Stimulated activated CD4-positive, alpha-beta T cell treated with anti-CD3 and anti-CD28 coated beads, Interleukin-4, amount 100 ng/mL, for 24 hours (primary cell): ENCODE measurements around the gene AKAP13.
"Not testable (repeated sequence)": the region's sequence is repeated elsewhere in the genome, so short reads cannot be mapped to it uniquely, and the experiment has no call there.

Experiments used
- DNase-seq: peaks from one replicate; pipeline ENCODE4 v3.0.0-alpha.2; 2020

The AKAP13 gene

DNA sequence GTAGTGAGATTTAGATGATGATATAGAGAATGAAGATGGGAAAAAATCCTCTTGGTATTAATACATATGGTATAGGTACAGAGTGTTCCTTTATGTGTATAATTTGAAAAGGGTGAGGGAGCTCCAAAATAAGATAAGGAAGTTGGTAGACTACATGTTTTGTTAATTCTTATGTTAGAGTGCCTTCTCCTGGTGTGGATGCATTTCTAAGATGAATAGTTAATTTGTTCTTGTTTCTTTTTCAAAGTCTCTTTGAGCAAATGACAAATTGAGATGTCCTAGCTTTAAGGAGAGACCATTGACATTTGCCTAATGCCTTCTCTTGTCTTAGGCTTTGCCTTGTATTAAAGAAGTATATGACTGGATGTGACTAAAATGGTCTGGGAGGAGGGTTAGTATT is 34.1 kb downstream of the AKAP13 start:
- DNase-seq: no peak

DNA sequence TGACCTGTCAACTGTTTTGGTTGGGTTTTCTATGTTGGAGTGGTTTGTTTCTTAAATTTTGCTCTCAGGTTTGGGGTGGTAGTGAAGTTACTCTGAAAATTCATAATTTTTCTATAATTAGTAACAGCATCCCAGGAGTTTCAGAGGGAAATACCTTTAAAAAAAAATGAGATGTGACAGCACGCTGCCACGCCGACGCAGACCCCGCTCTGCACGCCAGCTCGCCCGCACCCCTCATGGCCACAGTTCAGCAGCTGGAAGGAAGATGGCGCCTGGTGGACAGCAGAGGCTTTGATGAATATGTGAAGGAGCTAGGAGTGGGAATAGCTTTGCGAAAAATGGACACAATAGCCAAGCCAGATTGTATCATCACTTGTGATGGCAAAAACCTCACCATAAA is 34.6 kb downstream of the AKAP13 start:
- DNase-seq: no peak

DNA sequence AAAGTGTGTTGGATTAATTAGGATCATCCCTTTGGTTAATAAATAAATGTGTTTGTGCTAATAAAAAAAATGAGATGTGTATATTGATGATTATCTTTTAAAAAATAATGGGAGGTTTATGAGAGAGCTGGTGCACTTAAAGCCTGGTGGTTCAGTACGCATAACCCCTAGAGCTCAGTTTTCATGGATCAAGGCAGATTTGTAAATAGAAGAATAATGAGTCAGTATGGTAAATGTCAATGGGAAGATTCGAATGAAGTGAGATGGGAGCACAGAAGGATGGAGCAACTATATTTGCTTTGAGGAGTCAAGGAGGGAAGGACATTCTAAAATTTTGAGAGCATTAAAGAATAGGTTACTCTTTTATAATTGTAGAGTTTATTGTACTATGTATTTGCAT is 35.4 kb downstream of the AKAP13 start:
- no peak for DNase-seq

DNA sequence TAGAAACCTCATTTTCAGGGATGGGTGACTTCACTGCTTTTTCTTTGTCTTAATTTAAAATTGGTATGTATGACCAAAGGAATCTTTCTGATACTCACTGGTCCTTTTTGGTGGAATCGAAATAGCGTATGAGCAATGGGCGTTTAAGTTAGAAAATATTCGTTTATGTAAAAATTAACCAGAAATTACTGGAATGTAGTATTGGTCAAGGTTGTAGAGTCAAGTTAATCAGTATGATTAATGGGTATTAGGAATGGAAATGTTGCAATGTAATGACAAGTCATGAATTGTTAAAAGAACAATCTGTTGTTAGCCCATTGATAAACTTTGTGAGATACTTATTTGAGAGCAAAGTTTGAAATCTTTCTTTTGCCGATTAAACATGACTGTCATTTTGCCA is 36.9 kb downstream of the AKAP13 start:
- DNase-seq: no peak

DNA sequence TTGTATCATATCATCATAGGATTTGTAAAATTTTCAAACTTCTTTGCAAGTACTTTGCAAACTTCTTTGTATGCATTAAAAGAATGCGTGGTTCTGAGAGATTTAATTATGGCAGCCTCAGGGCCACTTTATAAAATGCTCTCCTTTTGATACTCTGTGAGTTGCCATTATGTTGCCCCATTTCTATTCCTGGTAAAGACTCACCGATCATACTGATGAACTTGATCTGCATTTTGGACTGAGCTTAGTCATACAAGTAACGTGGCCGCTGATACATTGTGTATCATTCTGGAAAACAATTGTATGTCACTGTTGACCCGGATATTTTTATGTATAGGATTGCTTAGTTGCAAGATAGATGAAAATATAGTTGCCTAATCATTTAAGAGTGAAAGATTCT is 38.8 kb downstream of the AKAP13 start:
- DNase-seq: no peak

DNA sequence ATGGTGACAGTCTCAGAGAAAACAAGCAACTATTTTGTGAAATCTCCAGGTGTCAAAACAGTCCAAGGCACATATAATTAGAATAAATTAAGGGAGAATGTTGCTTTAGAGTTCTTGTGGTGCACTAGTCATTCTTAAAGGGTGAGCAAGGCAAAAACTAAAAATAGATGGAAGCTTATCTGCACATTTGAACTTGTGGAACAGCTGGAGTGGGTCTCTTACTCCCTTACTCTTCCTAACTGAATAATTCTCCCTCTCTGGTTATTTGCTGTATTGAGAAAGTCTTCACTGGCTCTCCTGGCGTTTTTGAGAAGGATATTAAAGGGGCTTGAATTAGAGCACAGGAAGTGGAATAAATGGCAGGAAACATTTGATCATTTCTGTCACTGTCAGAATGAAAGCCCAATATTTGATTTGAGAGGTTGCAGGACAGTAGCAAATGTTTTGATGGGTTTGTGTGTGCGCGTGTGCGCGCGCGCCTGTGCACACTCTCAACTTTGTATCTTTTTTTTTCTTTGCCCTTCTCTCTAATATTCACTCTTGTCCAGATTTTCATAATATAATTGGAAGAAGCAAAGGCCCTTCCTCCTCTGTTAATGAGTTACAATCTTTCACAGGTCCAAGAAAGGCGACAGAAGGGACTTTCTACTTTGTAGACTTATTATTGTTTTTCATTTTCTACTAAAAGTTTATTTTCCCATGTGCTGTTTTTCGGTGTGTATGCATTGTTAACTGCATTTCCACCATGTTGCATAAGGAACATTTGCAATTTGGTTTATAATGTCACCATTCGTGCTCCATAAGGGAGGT is 40.9 kb downstream of the AKAP13 start:
- DNase-seq: no peak

DNA sequence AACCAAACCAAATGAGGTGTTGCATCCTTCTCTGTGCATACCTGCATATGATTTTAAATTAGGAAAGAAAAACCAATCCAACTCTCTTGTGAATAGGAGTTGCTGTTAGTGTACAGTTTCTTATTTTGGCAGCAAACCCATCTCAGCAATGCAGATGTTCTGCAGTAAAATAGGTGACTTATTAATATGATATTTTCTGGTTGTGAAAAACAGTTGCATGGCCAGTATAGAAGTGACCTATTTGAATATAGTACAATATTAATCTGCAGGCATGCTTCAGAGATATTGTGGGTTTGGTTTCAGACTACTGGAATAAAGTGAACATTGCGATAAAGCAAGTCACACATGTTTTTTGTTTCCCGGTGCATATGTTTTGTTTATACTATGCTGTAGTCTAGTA is 42.2 kb downstream of the AKAP13 start:
- no peak for DNase-seq

DNA sequence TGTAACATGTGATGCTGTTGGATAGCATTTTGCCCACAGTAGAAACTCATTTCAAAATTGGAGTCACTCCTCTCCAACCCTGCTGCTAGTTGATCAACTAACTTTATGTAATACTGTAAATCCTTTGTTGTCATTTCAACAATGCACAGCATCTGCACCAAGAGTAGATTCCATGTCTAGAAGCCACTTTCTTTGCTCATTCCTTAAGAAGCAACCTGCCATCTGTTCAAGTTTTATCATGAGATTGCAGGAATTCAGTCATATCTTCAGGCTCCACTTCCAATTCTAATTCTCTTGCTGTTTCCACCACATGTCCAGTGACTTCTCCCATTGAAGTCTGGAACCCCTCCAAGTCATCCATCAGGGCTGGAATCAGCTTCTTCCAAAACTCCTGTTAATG is 42.9 kb downstream of the AKAP13 start:
- no peak for DNase-seq

DNA sequence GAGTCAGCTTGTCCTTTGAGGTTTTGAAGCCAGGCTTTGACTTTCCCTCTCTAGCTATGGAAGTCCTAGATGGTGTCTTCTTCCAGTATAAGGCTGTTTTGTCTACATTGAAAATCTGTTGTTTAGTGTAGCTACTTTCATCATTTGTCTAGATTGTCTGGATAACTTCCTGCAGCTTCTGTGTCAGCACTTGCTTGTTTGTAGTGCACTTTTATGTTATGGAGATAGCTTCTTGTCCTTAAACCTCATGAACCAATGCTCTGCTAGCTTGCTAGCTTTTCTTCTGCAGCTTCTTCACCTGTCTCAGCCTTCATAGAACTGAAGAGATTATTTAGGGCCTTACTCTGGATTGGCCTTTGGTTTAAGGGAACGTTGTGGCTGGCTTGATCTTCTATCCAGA is 43.8 kb downstream of the AKAP13 start:
- DNase-seq: no peak

DNA sequence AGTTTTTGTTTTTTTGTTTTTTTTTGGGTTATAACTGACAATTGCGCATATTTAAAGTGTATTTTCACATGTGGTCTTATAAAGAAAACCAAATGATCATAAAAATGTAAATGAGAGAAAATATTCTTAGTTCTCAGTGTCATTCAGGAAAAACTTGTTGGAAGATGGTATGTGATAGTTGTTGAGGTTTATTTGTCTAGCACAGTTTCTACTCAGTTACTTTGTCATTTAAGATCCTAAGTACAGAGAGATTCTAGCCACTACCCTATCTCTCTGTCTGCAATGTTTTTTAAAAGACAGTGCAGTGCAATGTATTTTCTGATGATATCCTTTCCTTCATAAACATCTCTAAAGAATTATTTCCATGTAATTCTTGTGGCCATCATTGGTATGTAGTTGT is 46.1 kb downstream of the AKAP13 start:
- DNase-seq: no peak

DNA sequence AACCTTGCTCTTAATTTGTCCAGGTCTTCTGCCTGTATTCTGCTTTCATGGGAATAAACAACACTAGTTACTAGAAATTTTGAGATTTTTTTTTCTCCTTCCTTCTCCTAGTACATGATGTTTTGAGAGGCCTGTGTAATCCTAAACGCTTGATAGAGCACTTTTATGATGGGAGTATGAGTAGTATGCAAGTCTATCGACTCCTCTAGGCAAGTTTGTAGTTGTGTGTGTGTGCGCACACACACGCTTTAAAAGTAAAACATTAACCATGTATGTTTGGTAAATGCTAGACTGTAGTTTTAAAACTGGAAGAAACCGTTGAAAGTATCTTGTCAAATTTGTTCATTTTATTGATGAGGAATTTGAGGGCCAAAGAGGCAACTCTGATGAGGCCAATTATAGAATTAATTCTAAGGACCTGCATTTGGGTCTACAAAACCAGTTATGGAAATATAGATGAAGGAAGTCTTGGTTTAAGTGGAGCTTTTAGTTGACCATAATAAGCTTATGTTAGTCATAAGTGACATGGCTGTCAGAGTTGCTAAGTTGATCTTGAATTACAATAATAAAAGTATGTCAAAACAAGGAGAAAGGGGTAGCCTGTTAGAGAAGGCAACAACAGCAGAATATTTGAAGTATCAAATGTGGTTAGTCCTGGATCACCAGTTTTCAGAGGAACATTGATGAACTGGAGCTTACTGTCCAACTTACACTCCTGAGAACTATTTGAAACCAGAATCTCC is 47.1 kb downstream of the AKAP13 start:
- DNase-seq: no peak

DNA sequence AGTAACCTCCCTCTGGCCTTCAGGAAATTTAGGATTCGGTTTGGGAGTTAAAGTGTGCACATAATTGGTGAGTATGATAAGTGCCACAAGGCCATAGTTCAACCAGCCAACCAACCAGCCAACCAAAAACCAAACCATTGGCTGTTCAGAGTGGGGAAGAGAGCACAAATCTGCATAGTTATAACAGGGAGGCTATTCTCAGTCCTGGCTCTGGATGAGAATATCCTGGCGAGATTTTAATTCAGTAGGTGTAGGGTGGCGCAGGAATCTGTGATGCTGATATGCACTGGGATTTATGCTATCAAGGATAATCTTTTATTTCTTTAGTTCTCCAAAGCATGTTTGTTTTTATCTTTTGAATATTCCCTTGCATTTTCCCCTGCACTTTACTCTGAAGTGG is 49.1 kb downstream of the AKAP13 start:
- DNase-seq: no peak

DNA sequence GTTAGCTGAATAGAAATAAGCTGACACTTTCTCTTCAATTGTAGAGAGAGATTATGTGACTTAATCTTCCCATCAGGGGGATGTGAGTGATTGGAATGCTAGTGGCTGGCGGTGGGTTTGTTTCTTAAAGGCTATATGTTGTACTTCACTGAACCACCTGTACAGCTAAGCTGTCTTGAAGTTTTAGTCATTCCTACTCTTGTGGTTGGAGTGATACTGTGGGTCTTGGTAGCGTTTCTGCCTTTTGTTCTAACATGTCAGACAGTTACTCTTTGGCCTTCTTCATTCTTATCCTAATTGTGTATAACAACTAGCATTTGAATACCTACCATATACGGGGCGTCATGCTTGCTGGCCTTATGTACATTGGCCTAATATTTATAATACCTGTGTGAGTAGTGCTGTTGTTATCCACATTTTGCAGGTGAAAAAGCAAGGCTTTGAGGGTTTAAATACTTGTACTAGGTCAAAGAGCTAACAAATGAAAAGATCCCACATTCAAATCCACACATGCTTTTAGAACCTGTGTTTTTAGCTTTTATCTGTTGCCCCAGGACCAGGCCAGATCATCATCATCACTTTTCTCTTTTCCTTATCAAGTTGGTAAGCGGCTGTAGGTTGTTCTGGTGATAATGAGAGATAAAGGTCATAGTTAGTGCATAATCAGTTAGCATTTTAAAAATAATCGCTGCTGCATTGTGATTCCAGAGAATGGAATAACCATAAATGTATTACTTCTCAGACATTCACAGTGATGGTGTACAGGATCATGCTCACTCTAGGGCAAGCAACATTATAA is 50.2 kb downstream of the AKAP13 start:
- DNase-seq: no peak

DNA sequence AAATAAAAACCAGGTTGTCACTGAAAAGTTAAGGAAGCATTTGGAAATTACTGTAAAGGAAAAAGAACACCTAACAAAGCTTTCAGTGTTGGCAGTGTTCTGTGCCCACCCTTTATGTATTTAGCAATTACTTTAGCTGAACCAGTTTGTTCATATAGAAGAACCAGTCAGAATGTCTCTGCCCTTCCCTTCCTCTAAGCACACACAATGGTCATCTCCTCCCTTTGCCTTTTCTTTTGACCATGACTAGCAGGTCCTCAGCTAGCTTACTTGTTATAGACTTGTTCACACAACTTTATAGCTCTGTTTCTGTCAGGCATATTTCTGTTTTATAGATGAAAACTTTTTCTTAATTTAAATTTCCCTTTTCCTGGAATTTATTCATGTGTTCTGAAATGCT is 59.6 kb downstream of the AKAP13 start:
- DNase-seq: no peak

DNA sequence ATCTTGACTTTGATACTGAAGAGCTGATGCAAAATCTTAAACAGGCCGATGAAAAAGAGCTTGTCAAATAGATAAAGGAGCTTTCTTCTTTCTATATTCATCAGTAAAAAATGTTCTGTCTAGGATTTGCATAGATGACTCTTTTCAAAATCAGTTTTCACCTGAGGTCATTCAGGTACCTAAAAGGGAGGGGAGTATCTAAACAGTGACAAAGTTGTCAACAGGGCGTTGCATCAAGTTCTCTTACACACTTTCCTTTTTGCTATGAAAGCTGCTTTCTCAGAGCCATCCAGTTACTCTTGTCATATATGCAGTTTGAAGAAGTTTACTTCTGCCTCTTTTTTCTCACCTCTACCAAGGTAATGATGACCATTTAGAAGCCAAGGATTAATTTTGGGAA is 60.0 kb downstream of the AKAP13 start:
- no peak for DNase-seq

DNA sequence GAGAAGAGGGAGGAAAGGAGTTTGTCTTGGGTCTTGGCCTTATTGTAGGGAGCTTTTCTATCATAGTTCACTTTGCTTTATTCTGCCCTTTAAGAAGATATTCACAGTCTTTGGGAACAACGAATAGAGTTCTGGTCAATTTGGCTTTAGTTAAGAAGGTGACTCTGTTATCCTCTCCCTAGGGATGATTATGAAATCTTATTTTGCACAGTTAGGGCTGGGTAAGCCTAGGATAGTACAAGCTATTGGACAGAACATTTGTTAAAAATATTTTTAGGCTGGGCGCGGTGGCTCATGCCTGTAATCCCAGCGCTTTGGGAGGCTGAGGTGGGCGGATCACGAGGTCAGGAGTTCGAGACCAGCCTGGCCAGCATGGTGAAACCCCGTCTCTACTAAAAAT is 61.5 kb downstream of the AKAP13 start:
- not testable (repeated sequence) for DNase-seq

DNA sequence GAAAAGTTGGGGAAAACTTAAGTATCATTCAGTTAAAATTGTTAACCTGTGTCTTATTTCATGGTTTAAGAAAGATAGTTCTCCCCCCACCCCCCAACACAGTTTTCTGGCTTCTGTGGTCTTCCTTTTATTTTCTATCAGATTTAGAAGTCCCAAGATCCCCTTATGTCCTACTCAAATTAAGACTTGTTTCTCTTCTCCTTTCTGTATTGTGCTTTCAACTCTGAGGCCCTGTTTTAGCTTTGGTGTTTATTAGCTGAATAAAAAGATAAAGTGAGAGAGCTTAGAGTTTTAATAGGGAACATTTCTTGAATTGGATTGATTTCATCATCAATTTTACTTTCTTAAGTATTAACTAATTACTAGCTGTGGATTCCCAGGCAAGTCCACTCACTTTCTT is 62.6 kb downstream of the AKAP13 start:
- DNase-seq: no peak

DNA sequence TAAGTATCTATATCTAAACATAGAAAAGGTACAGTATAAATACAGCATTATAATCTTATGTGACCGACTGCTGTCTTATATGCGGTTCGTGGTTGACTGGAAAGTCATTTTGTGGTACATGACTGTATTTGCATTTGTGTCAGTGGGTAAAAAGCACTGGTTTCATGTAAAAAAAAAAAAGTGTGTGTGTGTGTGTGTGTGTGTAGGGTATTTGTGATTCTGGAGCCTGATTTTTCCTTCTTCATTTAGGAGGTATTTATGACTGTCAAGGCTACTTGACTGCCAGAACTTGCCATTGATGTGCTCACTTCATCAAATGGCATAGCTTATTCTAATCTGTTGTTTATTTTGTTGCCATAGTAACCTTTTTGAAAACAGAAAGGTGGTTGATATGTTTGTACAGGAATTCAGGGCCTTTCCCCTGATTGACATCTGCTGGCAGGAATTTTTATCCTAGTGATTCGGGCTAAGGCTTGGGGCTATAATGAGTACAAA is 63.2 kb downstream of the AKAP13 start:
- DNase-seq: peak; percentile 33

DNA sequence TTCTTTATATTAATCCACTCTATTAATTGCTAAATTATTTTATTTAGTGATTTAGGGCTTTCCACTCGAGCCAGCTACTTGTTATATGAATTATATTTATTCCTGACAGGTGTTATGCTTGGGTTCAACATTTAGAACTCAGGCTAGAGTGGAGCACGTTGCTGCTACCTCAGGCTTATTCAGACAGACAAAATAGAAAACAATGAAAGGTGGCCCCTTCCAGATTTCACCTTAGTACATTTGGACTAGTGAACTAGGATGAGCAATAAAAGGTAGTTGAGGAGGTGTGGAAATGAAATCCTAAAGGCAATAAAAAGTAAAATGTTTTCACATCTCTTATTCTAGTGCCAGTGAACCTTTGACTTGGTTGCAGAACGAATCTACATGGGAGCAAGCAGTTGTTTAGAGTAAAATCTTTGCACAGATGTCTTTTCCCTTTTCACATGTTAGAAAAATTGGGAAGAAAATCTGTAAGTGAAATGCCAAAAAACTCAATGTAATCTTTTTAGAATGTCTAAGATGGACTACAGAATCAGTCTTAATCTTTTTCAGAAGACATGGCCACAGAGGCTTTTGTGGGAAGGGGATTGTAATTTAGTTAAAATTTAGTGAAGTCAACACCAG is 63.8 kb downstream of the AKAP13 start:
- DNase-seq: no peak

DNA sequence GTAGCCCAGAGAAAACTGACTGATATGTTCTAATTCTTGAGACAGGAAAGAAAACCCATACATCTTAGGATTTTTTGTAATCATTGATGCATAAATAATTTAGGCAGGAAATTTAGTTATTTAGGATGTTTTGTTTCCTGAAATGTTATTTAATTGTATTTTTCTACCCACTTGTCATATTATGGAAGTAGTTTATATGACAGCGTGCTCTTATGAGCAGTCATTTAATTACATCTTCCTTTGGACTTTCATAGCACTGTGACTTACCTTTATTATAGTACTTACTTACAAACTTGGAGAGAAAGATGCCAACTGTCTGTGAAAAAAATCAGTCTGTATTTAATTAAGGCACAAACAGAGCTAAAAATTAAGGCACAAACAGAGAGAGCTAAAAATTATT is 65.0 kb downstream of the AKAP13 start:
- no peak for DNase-seq

DNA sequence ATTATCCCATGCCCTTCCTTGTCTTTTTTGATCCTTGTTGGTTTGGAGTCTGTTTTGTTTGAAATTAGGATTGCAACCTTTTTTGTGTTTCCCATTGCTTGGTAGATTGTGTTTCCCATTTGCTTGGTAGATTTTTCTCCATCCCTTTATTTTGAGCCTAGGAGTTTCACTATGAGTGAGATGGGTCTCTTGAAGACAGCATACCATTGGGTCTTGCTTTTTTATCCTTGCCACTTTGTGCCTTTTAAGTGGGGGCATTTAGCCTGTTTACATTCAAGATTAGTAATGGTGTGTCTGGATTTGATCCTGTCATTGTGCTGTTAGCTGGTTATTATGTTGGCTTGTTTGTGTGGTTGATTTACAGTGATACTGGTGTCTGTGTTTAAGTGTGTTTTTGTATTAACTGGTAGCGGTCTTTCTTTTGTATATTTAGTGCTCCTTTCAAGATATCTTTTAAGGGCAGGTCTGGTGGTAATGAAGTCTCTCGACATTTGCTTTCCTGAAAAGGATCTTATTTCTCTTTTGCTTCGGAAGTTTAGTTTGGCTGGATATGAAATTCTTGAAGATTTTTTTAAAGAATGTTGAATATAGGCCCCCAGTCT is 70.8 kb downstream of the AKAP13 start:
- DNase-seq: no peak

DNA sequence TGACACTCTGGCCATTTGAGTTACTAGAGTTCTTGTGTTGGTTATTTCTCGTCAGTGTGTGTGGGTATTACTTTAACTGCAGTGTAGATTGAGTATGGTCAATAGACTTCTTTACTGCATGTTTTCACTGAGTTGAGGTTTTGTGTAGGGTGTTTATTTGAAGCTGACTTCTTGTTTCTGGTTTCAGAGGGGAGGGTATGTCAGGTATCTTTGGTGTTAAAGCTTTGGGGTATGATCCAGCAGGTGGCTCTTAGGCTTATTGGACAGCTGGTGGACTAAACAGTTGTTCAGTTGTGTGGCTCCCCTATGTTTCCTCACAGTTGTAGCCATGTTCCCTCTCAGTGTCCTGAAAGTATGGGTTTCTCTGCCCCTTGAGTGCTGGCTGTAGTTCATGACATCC is 72.0 kb downstream of the AKAP13 start:
- DNase-seq: no peak
